Coronary artery (tissue), 2 donors: ENCODE measurements around the gene PFKL.
A peak's percentile ranks its signal among the peaks of the same experiment; 100 is the strongest.
"Not testable (repeated sequence)": the region's sequence is repeated elsewhere in the genome, so short reads cannot be mapped to it uniquely, and the experiment has no call there.

ENCODE experiments used
- DNase-seq: peaks from one replicate; pipeline ENCODE4 v3.0.0-alpha.2; 2017; ENCODE audit warnings: low spot score
- H3K27ac ChIP-seq, 2 donors: fragments of 200-600 bp; sonication (generic); one replicate each; pipeline ENCODE4 v1.5.1; 2016 to 2019
- H3K4me3 ChIP-seq: fragments of 200-600 bp; sonication (generic); 2 replicates; pipeline ENCODE4 v1.5.1; 2016; ENCODE audit warnings: mild to moderate bottlenecking, moderate library complexity
- CTCF ChIP-seq: fragments of 200-600 bp; sonication (generic); IDR thresholded peaks from one replicate; pipeline ENCODE4 v1.5.1; 2019; ENCODE audit warnings: antibody characterized with exemption

The PFKL gene

GRCh38 chr21:44301141-44301540 lies 1.3 kb downstream of the PFKL start:
- Histone ChIP-seq H3K27ac (peak overlapping the region; percentile 82 to 98), H3K4me3 (peak overlapping the region; percentile 98)
- no peak for TF ChIP-seq CTCF
- no peak for DNase-seq

DNA sequence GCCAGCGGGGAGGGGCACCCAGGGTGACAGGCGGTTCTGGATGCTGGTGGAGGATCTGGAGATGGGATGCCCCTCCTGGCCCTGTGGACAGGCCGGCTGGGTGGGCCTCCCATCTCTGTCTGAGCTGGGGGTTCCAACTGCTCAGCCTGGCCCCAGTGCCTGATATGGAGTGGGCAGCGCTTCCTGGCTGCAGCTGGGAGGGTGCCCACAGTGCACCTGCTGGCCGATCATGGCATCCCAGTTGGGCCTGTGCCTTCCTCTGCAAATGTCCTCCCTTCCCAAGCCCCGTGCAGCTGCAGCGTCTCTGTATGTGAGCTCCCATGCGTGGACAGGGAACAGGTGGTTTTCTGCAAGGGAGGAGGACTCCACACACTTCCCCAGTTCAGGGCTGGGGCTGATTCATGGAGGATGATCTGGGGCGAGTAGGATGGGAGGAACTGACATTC lies 2.1 kb downstream of the PFKL start:
- no peak for DNase-seq
- H3K4me3 ChIP-seq: no peak overlapping the region
- TF ChIP-seq CTCF: no peak
- H3K27ac ChIP-seq: no peak overlapping the region

- DNase-seq, H3K4me3 ChIP-seq, H3K27ac ChIP-seq: not testable (repeated sequence)
Observed at GRCh38 chr21:44302573-44303401, 2.9 kb downstream of the PFKL start.

DNA sequence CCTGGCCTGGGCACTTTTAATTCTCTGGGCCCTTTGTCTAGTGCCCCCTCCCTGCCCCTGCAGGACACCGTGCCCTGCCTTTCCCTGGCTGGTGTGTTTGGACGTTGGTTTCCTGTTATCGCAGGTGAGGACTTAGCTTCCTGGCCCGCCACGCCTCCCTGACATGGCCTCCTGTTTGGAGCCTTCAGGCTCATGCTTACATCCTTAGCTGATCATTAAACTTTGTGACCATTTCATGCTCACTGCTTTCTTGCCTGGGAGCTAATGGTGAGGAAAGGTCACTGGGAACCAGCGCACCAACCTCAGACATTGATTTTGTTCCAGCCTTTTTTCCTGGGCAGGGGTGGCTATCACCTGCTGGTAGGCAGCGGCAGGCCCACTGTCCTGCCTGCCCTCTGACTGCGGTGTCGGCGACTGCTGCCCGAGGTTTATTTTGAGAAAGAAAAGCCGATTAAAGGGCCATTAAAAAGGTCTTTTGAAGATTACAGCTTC lies 3.7 kb downstream of the PFKL start:
- no peak for TF ChIP-seq CTCF
- no peak for DNase-seq
- H3K4me3 ChIP-seq: no peak overlapping the region
- H3K27ac ChIP-seq: peak overlapping the region in 1 of 2 donors; percentile 6

GRCh38 chr21:44304011-44304616 lies 4.3 kb downstream of the PFKL start:
- H3K27ac ChIP-seq: peak overlapping the region in 1 of 2 donors; percentile 37
- TF ChIP-seq CTCF: no peak
- no peak overlapping the region for H3K4me3 ChIP-seq
- no peak for DNase-seq

DNA sequence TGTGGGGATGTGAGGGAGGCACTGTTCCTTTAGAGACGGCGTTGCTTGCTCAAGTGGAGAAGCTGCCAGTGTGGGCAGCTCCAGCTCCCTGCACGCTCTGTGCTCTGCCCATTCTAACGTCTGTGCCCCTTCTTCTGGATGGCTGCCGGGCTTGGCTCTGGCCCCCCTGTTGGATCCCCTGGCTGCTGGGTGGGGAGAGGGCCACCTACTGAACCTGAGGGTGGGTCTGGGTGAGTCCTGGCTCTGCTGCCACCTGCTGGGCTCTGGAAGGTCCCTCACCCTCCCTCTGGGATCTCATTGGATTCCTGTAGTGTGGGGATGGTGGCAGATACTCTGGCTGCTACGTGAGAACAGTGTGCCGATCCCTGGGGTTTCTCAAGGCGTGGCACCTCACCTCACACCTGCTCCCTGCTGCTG lies 5.0 kb downstream of the PFKL start:
- no peak for DNase-seq
- Histone ChIP-seq H3K4me3 (no peak overlapping the region), H3K27ac (peak overlapping the region in 1 of 2 donors; percentile 28)
- TF ChIP-seq CTCF: peak; percentile 23

GRCh38 chr21:44305691-44306090 lies 5.8 kb downstream of the PFKL start:
- H3K4me3 ChIP-seq: no peak overlapping the region
- TF ChIP-seq CTCF: no peak
- no peak for DNase-seq
- peak overlapping the region in 1 of 2 donors; percentile 45 for H3K27ac ChIP-seq
